Activated gamma-delta T cell treated with anti-CD3 and anti-CD28 coated beads, Interleukin-2, amount 50 U/mL, for 16 hours (primary cell): ENCODE measurements around the gene PRELID3B.
"Not testable (repeated sequence)": the region's sequence is repeated elsewhere in the genome, so short reads cannot be mapped to it uniquely, and the experiment has no call there.

ENCODE experiments used
- DNase-seq: peaks from one replicate; pipeline ENCODE4 v3.0.0-alpha.2; 2020; ENCODE audit warnings: low read depth

PRELID3B gene

GRCh38 chr20:59025511-59025910 is 17.1 kb downstream of the PRELID3B start:
- no peak for DNase-seq

- DNase-seq, result no peak
These were observed 17.5 kb downstream of the PRELID3B start for GRCh38 chr20:59025086-59025485.

- DNase-seq, result no peak
These were observed 18.5 kb downstream of the PRELID3B start for GRCh38 chr20:59024111-59024530.

GRCh38 chr20:59023616-59024015 is 19.0 kb downstream of the PRELID3B start:
- DNase-seq, result no peak

GRCh38 chr20:59022754-59023153 is 19.8 kb downstream of the PRELID3B start:
- no peak for DNase-seq

GRCh38 chr20:59020938-59021551 is 21.5 kb downstream of the PRELID3B start:
- no peak for DNase-seq

GRCh38 chr20:59019217-59019616 is 23.4 kb downstream of the PRELID3B start, which contains the start of gene TUBB1:
TSS of gene TUBB1 (plus strand) at chr20:59019429. CDS start at chr20:59019523, 94 bp downstream.
- DNase-seq, result no peak

GRCh38 chr20:59018817-59019216 is 23.8 kb downstream of the PRELID3B start:
- DNase-seq, result no peak

GRCh38 chr20:59017493-59018231 is 24.9 kb downstream of the PRELID3B start:
- no peak for DNase-seq

- no peak for DNase-seq
These were observed 25.6 kb downstream of the PRELID3B start for GRCh38 chr20:59016795-59017492.

- no peak for DNase-seq
These were observed 26.5 kb downstream of the PRELID3B start for GRCh38 chr20:59015812-59016711.

GRCh38 chr20:59015411-59015810 is 27.2 kb downstream of the PRELID3B start:
- no peak for DNase-seq

- no peak for DNase-seq
These were observed 27.8 kb downstream of the PRELID3B start for GRCh38 chr20:59014680-59015389.

- no peak for DNase-seq
These were observed 28.5 kb downstream of the PRELID3B start for GRCh38 chr20:59013959-59014608.

- no peak for DNase-seq
These were observed 29.3 kb downstream of the PRELID3B start for GRCh38 chr20:59013031-59013951.

- not testable (repeated sequence) for DNase-seq
These were observed 30.8 kb downstream of the PRELID3B start for GRCh38 chr20:59011874-59012157.

- DNase-seq, result no peak
These were observed 31.4 kb downstream of the PRELID3B start for GRCh38 chr20:59010995-59011873.

- DNase-seq, result no peak
These were observed 32.1 kb downstream of the PRELID3B start for GRCh38 chr20:59010321-59010994.
